H9 (cell line): ENCODE results near the gene MAP4K3. TPM values are rescaled to one million over a fixed set of nuclear protein-coding genes. Genes with fewer than 3 reads are reported as not detected.

ENCODE experiments used
- DNase-seq: peaks from one replicate; pipeline ENCODE4 v3.0.0-alpha.2; 2017
- H2AFZ ChIP-seq: one replicate; pipeline ENCODE4 v1.6.1; 2013; ENCODE audit warnings: mild to moderate bottlenecking, low read length, control low read depth, moderate library complexity
- H2AK5ac ChIP-seq: 2 replicates; pipeline ENCODE4 v1.6.1; 2013; ENCODE audit warnings: low read length, control low read depth, mixed read lengths; ENCODE audit not compliant: insufficient read length
- H2BK120ac ChIP-seq: one replicate; pipeline ENCODE4 v1.6.1; 2013; ENCODE audit warnings: low read depth, mild to moderate bottlenecking, low read length, control low read depth, inconsistent platforms; ENCODE audit not compliant: poor library complexity, severe bottlenecking
- H2BK12ac ChIP-seq: 2 replicates; pipeline ENCODE4 v1.6.1; 2013; ENCODE audit warnings: low read length, control low read depth, mixed read lengths, low read depth; ENCODE audit not compliant: insufficient read length
- H2BK15ac ChIP-seq: 2 replicates; pipeline ENCODE4 v1.6.1; 2013; ENCODE audit warnings: low read depth, low read length, control low read depth
- H2BK20ac ChIP-seq: one replicate; pipeline ENCODE4 v1.6.1; 2013; ENCODE audit warnings: low read depth, mild to moderate bottlenecking, low read length, control low read depth, inconsistent platforms; ENCODE audit not compliant: poor library complexity, severe bottlenecking
- H2BK5ac ChIP-seq: 2 replicates; pipeline ENCODE4 v1.6.1; 2013; ENCODE audit warnings: low read length, control low read depth, mixed read lengths; ENCODE audit not compliant: insufficient read length
- H3K14ac ChIP-seq: 2 replicates; pipeline ENCODE4 v1.6.1; 2013; ENCODE audit warnings: low read length, control low read depth; ENCODE audit not compliant: insufficient read depth
- H3K18ac ChIP-seq: 2 replicates; pipeline ENCODE4 v1.6.1; 2013; ENCODE audit warnings: low read depth, mild to moderate bottlenecking, mixed read lengths, low read length, control low read depth; ENCODE audit not compliant: insufficient read length
- H3K23ac ChIP-seq: 2 replicates; pipeline ENCODE4 v1.6.1; 2013; ENCODE audit warnings: low read length, control low read depth, mixed read lengths, low read depth; ENCODE audit not compliant: insufficient read length
- H3K23me2 ChIP-seq: 2 replicates; pipeline ENCODE4 v1.6.1; 2013; ENCODE audit warnings: low read depth, mild to moderate bottlenecking, mixed read lengths, low read length, control low read depth; ENCODE audit not compliant: insufficient read length, poor library complexity, severe bottlenecking
- H3K27ac ChIP-seq: 2 replicates; pipeline ENCODE4 v1.5.1; 2013; ENCODE audit warnings: low read length, control low read depth, mixed read lengths, low read depth; ENCODE audit not compliant: insufficient read length
- H3K27me3 ChIP-seq: 2 replicates; pipeline ENCODE4 v1.6.1; 2013; ENCODE audit warnings: low read length, control low read depth, inconsistent platforms; ENCODE audit not compliant: insufficient read depth
- H3K4ac ChIP-seq: 2 replicates; pipeline ENCODE4 v1.6.1; 2013; ENCODE audit warnings: low read depth, mild to moderate bottlenecking, control low read depth, inconsistent platforms, low read length, moderate library complexity
- H3K4me1 ChIP-seq: 2 replicates; pipeline ENCODE4 v1.6.1; 2013; ENCODE audit warnings: low read length, control low read depth, inconsistent platforms; ENCODE audit not compliant: insufficient read depth
- H3K4me2 ChIP-seq: 2 replicates; pipeline ENCODE4 v1.6.1; 2013; ENCODE audit warnings: low read length, control low read depth, mixed read lengths; ENCODE audit not compliant: insufficient read length, insufficient read depth
- H3K56ac ChIP-seq: 2 replicates; pipeline ENCODE4 v1.6.1; 2013; ENCODE audit warnings: low read depth, mild to moderate bottlenecking, mixed read lengths, low read length, control low read depth; ENCODE audit not compliant: insufficient read length
- H3K79me1 ChIP-seq: 2 replicates; pipeline ENCODE4 v1.6.1; 2013; ENCODE audit warnings: low read depth, mild to moderate bottlenecking, moderate library complexity, low read length, control low read depth, inconsistent platforms; ENCODE audit not compliant: insufficient read depth, poor library complexity, severe bottlenecking
- H3K79me2 ChIP-seq: 2 replicates; pipeline ENCODE4 v1.6.1; 2013; ENCODE audit warnings: low read length, control low read depth, inconsistent platforms; ENCODE audit not compliant: insufficient read depth
- H3K9ac ChIP-seq: 2 replicates; pipeline ENCODE4 v1.6.1; 2013; ENCODE audit warnings: low read length, control low read depth, mixed read lengths; ENCODE audit not compliant: insufficient read length; ENCODE audit errors: extremely low read depth
- H3K9me3 ChIP-seq: one replicate; pipeline ENCODE4 v1.6.1; 2013; ENCODE audit warnings: low read depth, low read length, inconsistent platforms; ENCODE audit not compliant: control insufficient read depth
- H3T11ph ChIP-seq: one replicate; pipeline ENCODE4 v1.6.1; 2013; ENCODE audit warnings: mild to moderate bottlenecking, low read length, control low read depth, inconsistent platforms
- H4K20me1 ChIP-seq: one replicate; pipeline ENCODE4 v1.6.1; 2013; ENCODE audit not compliant: control insufficient read depth, insufficient read length, insufficient read depth
- H4K5ac ChIP-seq: 2 replicates; pipeline ENCODE4 v1.6.1; 2013; ENCODE audit warnings: low read depth, mild to moderate bottlenecking, mixed read lengths, low read length, control low read depth; ENCODE audit not compliant: insufficient read length
- H4K8ac ChIP-seq: replicated peaks from 2 replicates; pipeline ENCODE4 v1.6.1; 2013; ENCODE audit warnings: low read length, control low read depth, mixed read lengths, low read depth; ENCODE audit not compliant: insufficient read length
- H4K91ac ChIP-seq: 2 replicates; pipeline ENCODE4 v1.6.1; 2013; ENCODE audit warnings: low read depth, mild to moderate bottlenecking, moderate library complexity, mixed read lengths, low read length, control low read depth; ENCODE audit not compliant: insufficient read length
- H3K27ac Mint-ChIP-seq, 3 experiments: 2 replicates in 2 of 3; 3 replicates in 1 of 3; pipeline ENCODE4 v1.8.0; 2020 to 2021; ENCODE audit warnings: mixed read lengths in 3 of 3, mild to moderate bottlenecking in 1 of 3, moderate library complexity in 1 of 3
- H3K27me3 Mint-ChIP-seq: 2 replicates; pipeline ENCODE4 v1.8.0; 2021; ENCODE audit warnings: low read depth, mild to moderate bottlenecking, moderate library complexity, mixed read lengths
- H3K36me3 Mint-ChIP-seq, 3 experiments: 2 replicates in 2 of 3; 3 replicates in 1 of 3; pipeline ENCODE4 v1.8.0; 2020 to 2021; ENCODE audit warnings: low read depth in 3 of 3, mixed read lengths in 3 of 3; ENCODE audit not compliant: insufficient read depth in 1 of 3
- H3K4me1 Mint-ChIP-seq, 2 experiments: 2 replicates each; pipeline ENCODE4 v1.8.0; 2020; ENCODE audit warnings: mixed read lengths in 2 of 2
- H3K4me3 Mint-ChIP-seq, 2 experiments: 2 replicates in 1 of 2; 3 replicates in 1 of 2; pipeline ENCODE4 v1.8.0; 2020 to 2021; ENCODE audit warnings: mild to moderate bottlenecking in 2 of 2, mixed read lengths in 2 of 2, moderate library complexity in 1 of 2
- H3K9me3 Mint-ChIP-seq, 2 experiments: 2 replicates in 1 of 2; 3 replicates in 1 of 2; pipeline ENCODE4 v1.8.0; 2020; ENCODE audit warnings: mild to moderate bottlenecking in 2 of 2, mixed read lengths in 2 of 2, moderate library complexity in 1 of 2
- CTCF ChIP-seq: fragments of 200-600 bp; sonication (generic); conservative IDR thresholded peaks from 3 replicates; pipeline ENCODE4 v1.8.0; 2021; ENCODE audit warnings: antibody characterized with exemption, mild to moderate bottlenecking
- WGBS: extraction: QIAGEN DNeasy Blood & Tissue Kit; methylation state at CpG from one replicate; pipeline ENCODE4 v1.1.7; 2013; ENCODE audit warnings: missing lambda C conversion rate, low lambda C conversion rate, mixed read lengths; ENCODE audit not compliant: insufficient read length; ENCODE audit errors: extremely low coverage; 5-methylcytosine and 5-hydroxymethylcytosine counted together
- total RNA-seq: library from RNA; stranded (reverse); gene quantifications from 2 replicates; pipeline ENCODE4 v1.2.1, GENCODE V29; 2021

Gene MAP4K3
- total RNA-seq, 1 experiment from 2014 or later: 37.9 TPM

- H4K8ac ChIP-seq: no peak overlapping the region
- H4K5ac ChIP-seq: no peak overlapping the region
- H3K4ac ChIP-seq: no peak overlapping the region
- no peaks in the 10 kb centered on the region for H3K27me3 ChIP-seq
- H3K79me1 ChIP-seq: no peaks in the 10 kb centered on the region
- no peaks in the 10 kb centered on the region for H3K4me1 ChIP-seq
- Mint-ChIP-seq H3K4me3 (no peak overlapping the region), H3K27ac (no peak overlapping the region), H3K4me1 (no peaks in the 10 kb centered on the region), H3K9me3 (no peaks in the 10 kb centered on the region), H3K27me3 (no peaks in the 10 kb centered on the region), H3K36me3 (peaks cover 0 to 2% (median 2%) of the 10 kb centered on the region in 3 experiments; a peak in 2 of 7 replicates)
- no peak overlapping the region for H2BK15ac ChIP-seq
- H3K4me2 ChIP-seq: no peak overlapping the region
- no peak overlapping the region for H2BK20ac ChIP-seq
- WGBS: no CpG with 5 or more reads among the region's 5 CpGs
- no peak overlapping the region for H3K14ac ChIP-seq
- no peak overlapping the region for H2BK12ac ChIP-seq
- no peak overlapping the region for H2AK5ac ChIP-seq
- H3K9me3 ChIP-seq: no peaks in the 10 kb centered on the region
- H3K56ac ChIP-seq: no peak overlapping the region
- no peak overlapping the region for H3K23ac ChIP-seq
- H4K20me1 ChIP-seq: no peaks in the 10 kb centered on the region
- no peak for DNase-seq
- H4K91ac ChIP-seq: no peak overlapping the region
- H3T11ph ChIP-seq: no peak overlapping the region
- H3K23me2 ChIP-seq: no peaks in the 10 kb centered on the region
- H3K79me2 ChIP-seq: no peaks in the 10 kb centered on the region
- no peak overlapping the region for H3K27ac ChIP-seq
- H2AFZ ChIP-seq: no peak overlapping the region
- H2BK120ac ChIP-seq: no peak overlapping the region
- no peak for TF ChIP-seq CTCF
- no peak overlapping the region for H2BK5ac ChIP-seq
- no peak overlapping the region for H3K9ac ChIP-seq
- H3K18ac ChIP-seq: no peak overlapping the region
Observed at GRCh38 chr2:39452396-39452795, 15.3 kb upstream of the MAP4K3 start.
